Mesenchymal stem cell (in vitro differentiated cells and primary cell): ENCODE measurements around the gene QTRT2.

Experiments
- DNase-seq: peaks from one replicate; pipeline ENCODE4 v3.0.0-alpha.2; 2013
- H2AFZ ChIP-seq: one replicate; pipeline ENCODE4 v1.6.1; 2013; ENCODE audit warnings: low read depth, mild to moderate bottlenecking, control low read depth, inconsistent platforms, low read length, moderate library complexity
- H2AK5ac ChIP-seq: 2 replicates; pipeline ENCODE4 v1.6.1; 2013; ENCODE audit warnings: low read length, moderate library complexity, mild to moderate bottlenecking, inconsistent platforms; ENCODE audit not compliant: severe bottlenecking
- H2BK120ac ChIP-seq: one replicate; pipeline ENCODE4 v1.6.1; 2013; ENCODE audit warnings: low read depth, mild to moderate bottlenecking, inconsistent platforms, low read length, moderate library complexity
- H2BK12ac ChIP-seq, 2 experiments: one replicate each; pipeline ENCODE4 v1.6.1; 2013; ENCODE audit warnings: inconsistent platforms in 2 of 2, low read length in 2 of 2, mild to moderate bottlenecking in 2 of 2, moderate library complexity in 2 of 2, control low read depth in 1 of 2
- H2BK15ac ChIP-seq: one replicate; pipeline ENCODE4 v1.6.1; 2013; ENCODE audit warnings: mild to moderate bottlenecking, low read depth, inconsistent platforms; ENCODE audit not compliant: poor library complexity, severe bottlenecking
- H2BK5ac ChIP-seq: 2 replicates; pipeline ENCODE4 v1.6.1; 2013; ENCODE audit warnings: low read depth, mild to moderate bottlenecking, low read length, control low read depth, inconsistent platforms; ENCODE audit not compliant: poor library complexity, severe bottlenecking
- H3K14ac ChIP-seq, 2 experiments: one replicate each; pipeline ENCODE4 v1.6.1; 2013; ENCODE audit warnings: inconsistent platforms in 2 of 2, low read length in 2 of 2, control low read depth in 1 of 2, mild to moderate bottlenecking in 1 of 2, moderate library complexity in 1 of 2
- H3K18ac ChIP-seq, 2 experiments: one replicate each; pipeline ENCODE4 v1.6.1; 2013; ENCODE audit warnings: inconsistent platforms in 2 of 2, low read length in 2 of 2, control low read depth in 1 of 2, low read depth in 1 of 2, mild to moderate bottlenecking in 1 of 2
- H3K23ac ChIP-seq, 2 experiments: one replicate each; pipeline ENCODE4 v1.6.1; 2013; ENCODE audit warnings: inconsistent platforms in 2 of 2, low read length in 2 of 2, mild to moderate bottlenecking in 2 of 2, moderate library complexity in 2 of 2, control low read depth in 1 of 2
- H3K27ac ChIP-seq: 2 replicates; pipeline ENCODE4 v1.5.1; 2013; ENCODE audit warnings: mild to moderate bottlenecking, moderate library complexity, low read length, control low read depth, inconsistent platforms; ENCODE audit not compliant: poor library complexity, severe bottlenecking
- H3K27me3 ChIP-seq, 2 experiments: 2 replicates each; pipeline versions ENCODE4 v1.6.1 to v1.7.0; 2013; ENCODE audit warnings: low read length in 2 of 2, mild to moderate bottlenecking in 2 of 2, moderate library complexity in 2 of 2, control low read depth in 1 of 2, inconsistent platforms in 1 of 2; ENCODE audit not compliant: control insufficient read depth in 1 of 2, insufficient read depth in 1 of 2
- H3K36me3 ChIP-seq, 2 experiments: 2 replicates each; pipeline versions ENCODE4 v1.6.1 to v1.7.0; 2013; ENCODE audit warnings: low read length in 2 of 2, control low read depth in 1 of 2, inconsistent platforms in 1 of 2, low read depth in 1 of 2, mild to moderate bottlenecking in 1 of 2; ENCODE audit not compliant: insufficient read depth in 2 of 2, control insufficient read depth in 1 of 2
- H3K4ac ChIP-seq, 2 experiments: one replicate each; pipeline ENCODE4 v1.6.1; 2013; ENCODE audit warnings: inconsistent platforms in 2 of 2, low read length in 2 of 2, mild to moderate bottlenecking in 2 of 2, moderate library complexity in 2 of 2, control low read depth in 1 of 2, low read depth in 1 of 2
- H3K4me1 ChIP-seq: 2 replicates; pipeline ENCODE4 v1.6.1; 2013; ENCODE audit warnings: low read depth, low read length, control low read depth; ENCODE audit not compliant: control insufficient read depth, insufficient read depth
- H3K4me2 ChIP-seq: 2 replicates; pipeline ENCODE4 v1.6.1; 2013; ENCODE audit warnings: low read length, mild to moderate bottlenecking, inconsistent platforms; ENCODE audit not compliant: poor library complexity, severe bottlenecking
- H3K4me3 ChIP-seq, 2 experiments: 2 replicates each; pipeline versions ENCODE4 v1.5.1 to v1.7.0; 2013; ENCODE audit warnings: low read length in 2 of 2, mild to moderate bottlenecking in 2 of 2, control low read depth in 1 of 2, low read depth in 1 of 2; ENCODE audit not compliant: insufficient read depth in 1 of 2
- H3K79me1 ChIP-seq: replicated peaks from 2 replicates; pipeline ENCODE4 v1.6.1; 2013; ENCODE audit warnings: mild to moderate bottlenecking, control low read depth, low read length, inconsistent platforms; ENCODE audit not compliant: poor library complexity, severe bottlenecking
- H3K9ac ChIP-seq: 2 replicates; pipeline ENCODE4 v1.7.0; 2013; ENCODE audit warnings: mild to moderate bottlenecking, low read length, moderate library complexity
- H3K9me3 ChIP-seq: 2 replicates; pipeline ENCODE4 v1.7.0; 2013; ENCODE audit warnings: mild to moderate bottlenecking, low read length; ENCODE audit not compliant: control insufficient read depth
- H4K8ac ChIP-seq: one replicate; pipeline ENCODE4 v1.6.1; 2013; ENCODE audit warnings: inconsistent platforms, mild to moderate bottlenecking, low read length, moderate library complexity
- H4K91ac ChIP-seq: one replicate; pipeline ENCODE4 v1.6.1; 2013; ENCODE audit warnings: mild to moderate bottlenecking, low read length, inconsistent platforms
- WGBS: methylation state at CpG from one replicate; pipeline ENCODE4 v1.1.7; 2013; ENCODE audit warnings: mixed read lengths; 5-methylcytosine and 5-hydroxymethylcytosine counted together

The QTRT2 gene

DNA sequence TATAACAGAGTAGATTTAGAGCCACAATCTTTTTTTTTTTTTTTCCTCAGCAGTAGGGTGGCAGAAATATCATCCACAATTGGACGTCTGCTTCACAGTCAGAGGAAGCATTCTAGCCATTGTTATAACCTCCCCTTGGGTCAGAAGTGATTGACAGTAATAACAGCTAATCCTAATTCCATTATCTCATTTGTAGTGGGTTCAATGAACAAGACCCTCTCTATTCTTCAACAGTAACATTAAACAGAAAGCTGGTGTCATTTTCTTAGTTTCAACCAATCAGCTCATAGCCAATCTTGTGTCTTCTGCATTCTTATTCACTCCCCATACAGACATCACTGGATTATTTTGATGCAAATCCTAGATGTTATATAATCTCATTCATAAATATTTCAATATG is 44.6 kb downstream of the QTRT2 start:
- Histone ChIP-seq H3K4me1 (no peaks in the 10 kb centered on the region), H3K79me1 (no peaks in the 10 kb centered on the region), H3K27ac (no peak overlapping the region), H3K14ac (no peak overlapping the region), H2BK120ac (no peak overlapping the region), H4K8ac (no peak overlapping the region), H3K4ac (no peak overlapping the region), H3K18ac (no peak overlapping the region), H4K91ac (no peak overlapping the region), H3K4me3 (no peak overlapping the region), H3K4me2 (no peak overlapping the region), H3K23ac (no peak overlapping the region), H3K9ac (no peak overlapping the region), H2AFZ (no peak overlapping the region), H3K9me3 (no peaks in the 10 kb centered on the region), H2BK12ac (no peak overlapping the region), H2BK15ac (no peak overlapping the region), H3K27me3 (no peaks in the 10 kb centered on the region), H2AK5ac (no peak overlapping the region), H3K36me3 (no peaks in the 10 kb centered on the region), H2BK5ac (no peak overlapping the region)
- DNase-seq, result no peak
- 88% methylated on average over 1 of the region's 1 CpG for WGBS

DNA sequence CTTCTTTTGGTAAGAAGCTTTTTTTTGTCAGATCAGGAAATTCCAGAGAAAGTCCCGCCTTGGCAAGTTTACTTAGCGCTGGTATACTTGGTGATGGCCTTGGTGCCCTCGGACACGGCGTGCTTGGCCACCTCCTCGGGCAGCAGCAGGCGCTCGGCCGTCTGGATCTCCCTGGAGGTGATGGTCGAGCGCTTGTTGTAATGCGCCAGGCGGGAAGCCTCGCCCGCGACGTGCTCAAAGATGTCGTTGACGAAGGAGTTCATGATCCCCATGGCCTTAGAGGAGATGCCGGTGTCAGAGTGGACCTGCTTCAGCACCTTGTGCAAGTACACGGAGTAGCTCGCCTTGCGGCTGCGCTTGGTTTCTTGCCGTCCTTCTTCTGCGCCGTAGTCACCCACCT is 46.6 kb downstream of the QTRT2 start:
- H2AFZ ChIP-seq, result no peak overlapping the region
- H3K79me1 ChIP-seq, result no peaks in the 10 kb centered on the region
- DNase-seq, result no peak
- H2BK120ac ChIP-seq, result no peak overlapping the region
- H3K4me3 ChIP-seq, result no peak overlapping the region
- no peak overlapping the region for H3K27ac ChIP-seq
- H4K8ac ChIP-seq, result no peak overlapping the region
- no peak overlapping the region for H3K14ac ChIP-seq
- H3K18ac ChIP-seq, result no peak overlapping the region
- no peak overlapping the region for H2AK5ac ChIP-seq
- H3K4ac ChIP-seq, result no peak overlapping the region
- no peak overlapping the region for H2BK12ac ChIP-seq
- H3K4me2 ChIP-seq, result no peak overlapping the region
- no peak overlapping the region for H4K91ac ChIP-seq
- no peak overlapping the region for H2BK5ac ChIP-seq
- H2BK15ac ChIP-seq, result no peak overlapping the region
- H3K9me3 ChIP-seq, result no peaks in the 10 kb centered on the region
- H3K23ac ChIP-seq, result no peak overlapping the region
- H3K4me1 ChIP-seq, result no peaks in the 10 kb centered on the region
- H3K9ac ChIP-seq, result no peak overlapping the region
- no peaks in the 10 kb centered on the region for H3K27me3 ChIP-seq
- WGBS, result 94% methylated on average over 27 of the region's 27 CpGs
- H3K36me3 ChIP-seq, result no peaks in the 10 kb centered on the region

DNA sequence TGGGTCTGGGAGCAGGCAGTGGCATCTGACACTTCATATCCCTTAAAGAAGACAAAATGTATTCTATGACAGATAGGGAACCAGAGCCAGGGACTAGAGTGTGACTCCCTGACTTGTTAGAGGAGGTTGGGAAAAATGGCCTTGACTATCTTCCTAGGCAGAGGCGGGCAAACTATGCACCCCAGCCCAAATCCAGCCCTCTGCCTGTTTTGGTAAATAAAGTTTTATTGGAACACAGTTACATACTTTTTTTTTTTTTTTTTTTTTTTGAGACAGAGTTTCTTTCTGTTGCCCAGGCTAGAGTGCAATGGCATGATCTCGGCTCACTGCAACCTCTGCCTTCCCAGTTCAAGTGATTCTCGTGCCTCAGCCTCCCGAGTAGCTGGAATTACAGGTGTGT is 47.3 kb downstream of the QTRT2 start:
- Histone ChIP-seq H4K91ac (no peak overlapping the region), H3K14ac (no peak overlapping the region), H3K4me2 (no peak overlapping the region), H2AFZ (no peak overlapping the region), H4K8ac (no peak overlapping the region), H3K79me1 (no peaks in the 10 kb centered on the region), H3K4me1 (no peaks in the 10 kb centered on the region), H3K4me3 (no peak overlapping the region), H3K27ac (no peak overlapping the region), H3K27me3 (no peaks in the 10 kb centered on the region), H3K9me3 (no peaks in the 10 kb centered on the region), H3K23ac (no peak overlapping the region), H3K36me3 (no peaks in the 10 kb centered on the region), H2BK5ac (no peak overlapping the region), H3K18ac (no peak overlapping the region), H3K9ac (no peak overlapping the region), H2BK15ac (no peak overlapping the region), H2BK120ac (no peak overlapping the region), H3K4ac (no peak overlapping the region), H2AK5ac (no peak overlapping the region), H2BK12ac (no peak overlapping the region)
- WGBS, result 90% methylated on average over 4 of the region's 4 CpGs
- DNase-seq, result no peak

DNA sequence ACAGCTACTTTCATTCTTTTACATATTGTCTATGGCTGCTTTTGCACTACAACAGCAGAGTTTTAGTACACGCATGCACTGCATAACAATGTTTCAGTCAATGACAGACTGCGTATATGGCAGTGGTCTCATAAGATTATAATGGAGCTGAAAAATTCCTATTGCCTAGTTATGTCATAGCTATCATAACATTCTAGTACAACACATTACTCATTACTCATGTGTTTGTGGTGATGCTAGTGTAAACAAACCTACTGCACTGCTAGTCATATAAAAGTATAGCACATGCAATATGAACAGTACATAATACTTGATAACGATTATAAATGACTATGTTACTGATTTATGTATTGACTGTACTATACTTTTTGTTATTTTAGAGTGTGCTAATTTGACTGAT is 47.9 kb downstream of the QTRT2 start:
- Histone ChIP-seq H3K27me3 (peaks cover 0 to 5% of the 10 kb centered on the region in 2 experiments), H3K9ac (no peak overlapping the region), H4K91ac (no peak overlapping the region), H3K14ac (no peak overlapping the region), H3K79me1 (no peaks in the 10 kb centered on the region), H3K36me3 (no peaks in the 10 kb centered on the region), H3K4ac (no peak overlapping the region), H3K4me1 (no peaks in the 10 kb centered on the region), H3K4me3 (no peak overlapping the region), H2AK5ac (no peak overlapping the region), H3K4me2 (no peak overlapping the region), H3K23ac (no peak overlapping the region), H2BK12ac (no peak overlapping the region), H4K8ac (no peak overlapping the region), H3K9me3 (no peaks in the 10 kb centered on the region), H2BK15ac (no peak overlapping the region), H2BK5ac (no peak overlapping the region), H3K18ac (no peak overlapping the region), H2BK120ac (no peak overlapping the region), H2AFZ (no peak overlapping the region), H3K27ac (no peak overlapping the region)
- 100% methylated on average over 1 of the region's 3 CpGs for WGBS
- DNase-seq, result peak; percentile 47
